Measurements from ENCODE around the gene ADAMTS12. TPM values are rescaled to one million over a fixed set of nuclear protein-coding genes. Genes with fewer than 3 reads are reported as not detected.

Gene ADAMTS12
- total and polyA plus RNA-seq, 10 of the 15 experiments (the other 5 are each of a cell fraction or from before 2014, with no cell fraction given): 0.11 to 35.8 (median 20.7) TPM

DNA sequence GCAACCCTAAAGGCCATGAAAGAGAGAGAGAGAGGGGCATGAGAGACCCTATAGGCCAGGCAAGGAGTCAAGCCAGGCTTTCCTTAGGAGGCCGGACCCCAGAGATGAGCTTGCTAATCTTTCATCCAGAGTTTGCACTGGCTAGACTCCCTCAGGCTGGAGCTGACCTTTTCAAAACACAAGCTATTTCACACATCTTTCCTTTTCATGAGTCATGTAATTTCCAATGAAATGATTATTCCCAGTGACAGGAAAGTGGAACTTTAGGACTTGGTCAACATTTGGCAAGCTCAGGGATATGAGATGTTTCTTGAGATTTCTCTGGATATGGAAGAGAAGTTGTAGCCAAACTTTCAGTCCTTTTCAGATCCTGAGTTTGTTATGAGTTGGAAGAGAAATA lies 333.3 kb downstream of the ADAMTS12 start:
- H3K4me1 ChIP-seq (ENCODE audit: control insufficient read depth, insufficient read depth, low read length): no peaks in the 10 kb centered on the region
- ATAC-seq: no peak
- BruUV-seq (replicated peaks): no TSS peak

DNA sequence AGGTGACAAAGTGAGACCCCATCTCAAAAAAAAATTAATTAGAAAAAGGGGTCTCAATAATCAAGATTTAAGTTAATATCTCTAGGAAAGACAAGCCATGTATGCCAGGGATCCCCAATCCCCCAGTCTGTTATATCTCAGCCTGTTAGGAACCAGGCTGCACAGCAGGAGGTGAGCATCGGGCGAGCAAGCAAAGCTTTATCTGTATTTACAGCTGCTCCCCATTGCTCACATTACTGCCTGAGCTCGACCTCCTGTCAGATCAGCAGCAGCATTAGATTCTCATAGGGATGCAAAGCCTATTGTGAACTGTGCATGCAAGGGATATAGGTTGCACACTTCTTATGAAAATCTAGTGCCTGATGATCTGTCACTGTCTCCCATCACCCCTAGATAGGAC lies 334.2 kb downstream of the ADAMTS12 start:
- intact Hi-C loops (cut with micrococcal nuclease; ENCODE audit: unreplicated experiment) (no loop called here), in situ Hi-C loops (cut with MboI) (no loop called here)
- WGBS (ENCODE audit: insufficient coverage, insufficient replicate concordance, low lambda C conversion rate, missing lambda C conversion rate): 57% methylated on average over 3 of the region's 3 CpGs
- no TSS peak for BruUV-seq (replicated peaks)
- H4K20me1 ChIP-seq (ENCODE audit: control insufficient read depth, insufficient read depth): no peaks in the 10 kb centered on the region
- no peaks in the 10 kb centered on the region for H3K9me3 ChIP-seq (replicated peaks; ENCODE audit: control insufficient read depth, insufficient read depth, low read length)
- H3K27ac ChIP-seq (ENCODE audit: control insufficient read depth, insufficient read depth): no peak overlapping the region
- DNase-seq (ENCODE audit: low read depth, low spot score) (no peak), FAIRE-seq (no peak), ATAC-seq (no peak)
- no peak overlapping the region for H3K4me2 ChIP-seq (ENCODE audit: control insufficient read depth, insufficient read depth)
- TF ChIP-seq CHD4 (IDR thresholded peaks at IDR 0.05): no peak
- no peak for TF ChIP-seq BHLHE40 (IDR thresholded peaks at IDR 0.05; ENCODE audit: borderline replicate concordance in 1 of 2, low read depth in 2 of 2, low read length in 1 of 2)
- TF ChIP-seq, protein P1, sequence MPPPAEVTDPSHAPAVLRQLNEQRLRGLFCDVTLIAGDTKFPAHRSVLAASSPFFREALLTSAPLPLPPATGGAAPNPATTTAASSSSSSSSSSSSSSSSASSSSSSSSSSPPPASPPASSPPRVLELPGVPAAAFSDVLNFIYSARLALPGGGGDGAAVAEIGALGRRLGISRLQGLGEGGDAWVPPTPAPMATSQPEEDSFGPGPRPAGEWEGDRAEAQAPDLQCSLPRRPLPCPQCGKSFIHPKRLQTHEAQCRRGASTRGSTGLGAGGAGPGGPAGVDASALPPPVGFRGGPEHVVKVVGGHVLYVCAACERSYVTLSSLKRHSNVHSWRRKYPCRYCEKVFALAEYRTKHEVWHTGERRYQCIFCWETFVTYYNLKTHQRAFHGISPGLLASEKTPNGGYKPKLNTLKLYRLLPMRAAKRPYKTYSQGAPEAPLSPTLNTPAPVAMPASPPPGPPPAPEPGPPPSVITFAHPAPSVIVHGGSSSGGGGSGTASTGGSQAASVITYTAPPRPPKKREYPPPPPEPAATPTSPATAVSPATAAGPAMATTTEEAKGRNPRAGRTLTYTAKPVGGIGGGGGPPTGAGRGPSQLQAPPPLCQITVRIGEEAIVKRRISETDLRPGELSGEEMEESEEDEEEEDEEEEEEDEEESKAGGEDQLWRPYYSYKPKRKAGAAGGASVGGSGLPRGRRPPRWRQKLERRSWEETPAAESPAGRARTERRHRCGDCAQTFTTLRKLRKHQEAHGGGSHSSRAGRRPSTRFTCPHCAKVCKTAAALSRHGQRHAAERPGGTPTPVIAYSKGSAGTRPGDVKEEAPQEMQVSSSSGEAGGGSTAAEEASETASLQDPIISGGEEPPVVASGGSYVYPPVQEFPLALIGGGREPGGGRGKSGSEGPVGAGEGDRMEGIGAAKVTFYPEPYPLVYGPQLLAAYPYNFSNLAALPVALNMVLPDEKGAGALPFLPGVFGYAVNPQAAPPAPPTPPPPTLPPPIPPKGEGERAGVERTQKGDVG (CRISPR knock-in tag; IDR thresholded peaks at IDR 0.05): no peak
- TF ChIP-seq, protein P2, sequence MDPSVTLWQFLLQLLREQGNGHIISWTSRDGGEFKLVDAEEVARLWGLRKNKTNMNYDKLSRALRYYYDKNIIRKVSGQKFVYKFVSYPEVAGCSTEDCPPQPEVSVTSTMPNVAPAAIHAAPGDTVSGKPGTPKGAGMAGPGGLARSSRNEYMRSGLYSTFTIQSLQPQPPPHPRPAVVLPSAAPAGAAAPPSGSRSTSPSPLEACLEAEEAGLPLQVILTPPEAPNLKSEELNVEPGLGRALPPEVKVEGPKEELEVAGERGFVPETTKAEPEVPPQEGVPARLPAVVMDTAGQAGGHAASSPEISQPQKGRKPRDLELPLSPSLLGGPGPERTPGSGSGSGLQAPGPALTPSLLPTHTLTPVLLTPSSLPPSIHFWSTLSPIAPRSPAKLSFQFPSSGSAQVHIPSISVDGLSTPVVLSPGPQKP (IDR thresholded peaks at IDR 0.05; ENCODE audit: low read depth, low read length): no peak
- no peak for TF ChIP-seq TCF7 (IDR thresholded peaks at IDR 0.05; ENCODE audit: borderline replicate concordance)
- no peak for TF ChIP-seq SREBF2 (IDR thresholded peaks at IDR 0.05; ENCODE audit: low read length)
- no peak for TF ChIP-seq SIX5 (IDR thresholded peaks at IDR 0.05; ENCODE audit: low read depth, low read length, severe bottlenecking)
- TF ChIP-seq LARP7 (IDR thresholded peaks at IDR 0.05): no peak
- no peaks in the 10 kb centered on the region; a peak in 1 of 4 replicates for H3K36me3 ChIP-seq (ENCODE audit: control insufficient read depth in 2 of 2, insufficient read depth in 2 of 2, low read length in 1 of 2)
- H2AFZ ChIP-seq (ENCODE audit: control insufficient read depth, low read depth, low read length): no peak overlapping the region
- no peak overlapping the region for H3K9ac ChIP-seq (ENCODE audit: control insufficient read depth, insufficient read depth, low read length)
- ChIA-PET SMC1A (ENCODE audit: uncharacterized antibody, unreplicated experiment) (interaction anchor here (1.3 kb wide), 1 partner anchor 19 kb away, joined by 4 read pairs; no protein-coding TSS in a partner anchor), CTCF (interaction anchor here (1.1 kb wide), 1 partner anchor 376 kb away, joined by 3 read pairs; no protein-coding TSS in a partner anchor), POLR2A (no interaction called here), RAD21 (ENCODE audit: unreplicated experiment) (interaction anchor here (1.0 kb wide), 1 partner anchor 11 kb away, joined by 3 read pairs; no protein-coding TSS in a partner anchor)
- H3K4me3 ChIP-seq: no peak overlapping the region
- H3K27me3 ChIP-seq (replicated peaks in 1 of 2; ENCODE audit: control insufficient read depth in 2 of 2, insufficient read depth in 2 of 2, low read length in 1 of 2): no peaks in the 10 kb centered on the region
- no peaks in the 10 kb centered on the region for H3K4me1 ChIP-seq (ENCODE audit: control insufficient read depth, insufficient read depth, low read length)
- no peaks in the 10 kb centered on the region for H3K79me2 ChIP-seq (ENCODE audit: control insufficient read depth, insufficient read depth, low read length)

More for the DNA sequence above, 333.3 kb downstream of the ADAMTS12 start:
- H3K27me3 ChIP-seq (replicated peaks in 1 of 2; ENCODE audit: control insufficient read depth in 2 of 2, insufficient read depth in 2 of 2, low read length in 1 of 2): no peaks in the 10 kb centered on the region
- no peak overlapping the region for H3K4me2 ChIP-seq (ENCODE audit: control insufficient read depth, insufficient read depth)
- RAD21 ChIA-PET (ENCODE audit: unreplicated experiment): interaction anchor here (1.0 kb wide), 1 partner anchor 10 kb away, joined by 3 read pairs; no protein-coding TSS in a partner anchor
- H3K27ac ChIP-seq (ENCODE audit: control insufficient read depth, insufficient read depth): no peak overlapping the region
- H3K9me3 ChIP-seq (replicated peaks; ENCODE audit: control insufficient read depth, insufficient read depth, low read length): no peaks in the 10 kb centered on the region
- CTCF ChIA-PET: no interaction called here
- FAIRE-seq (no peak), DNase-seq (ENCODE audit: low read depth, low spot score) (no peak)
- intact Hi-C loops (cut with micrococcal nuclease; ENCODE audit: unreplicated experiment) (no loop called here), in situ Hi-C loops (cut with MboI) (no loop called here)
- POLR2A ChIA-PET: interaction anchor here (0.6 kb wide), 1 partner anchor 232 kb away, joined by 4 read pairs; no protein-coding TSS in a partner anchor
- WGBS (ENCODE audit: insufficient coverage, insufficient replicate concordance, low lambda C conversion rate, missing lambda C conversion rate): 9% methylated on average over 1 of the region's 1 CpG
- no peaks in the 10 kb centered on the region; a peak in 1 of 4 replicates for H3K36me3 ChIP-seq (ENCODE audit: control insufficient read depth in 2 of 2, insufficient read depth in 2 of 2, low read length in 1 of 2)
- no peak overlapping the region for H2AFZ ChIP-seq (ENCODE audit: control insufficient read depth, low read depth, low read length)
- no peaks in the 10 kb centered on the region for H3K79me2 ChIP-seq (ENCODE audit: control insufficient read depth, insufficient read depth, low read length)
- SMC1A ChIA-PET (ENCODE audit: uncharacterized antibody, unreplicated experiment): interaction anchor here (1.3 kb wide), 1 partner anchor 18 kb away, joined by 4 read pairs; no protein-coding TSS in a partner anchor
- TF ChIP-seq KAT2A (conservative IDR thresholded peaks at IDR 0.05; ENCODE audit: control insufficient read depth, low read depth, low read length) (no peak), GABPA (IDR thresholded peaks at IDR 0.05; ENCODE audit: low read depth) (no peak), BCL11A (IDR thresholded peaks at IDR 0.05; ENCODE audit: low read depth, low read length) (no peak), RFX5 (IDR thresholded peaks at IDR 0.05; ENCODE audit: low read depth, low read length) (no peak), IKZF2 (IDR thresholded peaks at IDR 0.05) (no peak), HDAC2 (IDR thresholded peaks at IDR 0.05) (no peak)
- H3K9ac ChIP-seq (ENCODE audit: control insufficient read depth, insufficient read depth, low read length): no peak overlapping the region
- no peak overlapping the region for H3K4me3 ChIP-seq
- H4K20me1 ChIP-seq (ENCODE audit: control insufficient read depth, insufficient read depth): no peaks in the 10 kb centered on the region
